GM21367 (cell line): Measurements from ENCODE around the gene BCAM.
"Not testable (repeated sequence)": the region's sequence is repeated elsewhere in the genome, so short reads cannot be mapped to it uniquely, and the experiment has no call there.

Experiments
- ATAC-seq: cut with Tn5 transposase; IDR thresholded peaks from one replicate; pipeline ENCODE4 v1.9.1; 2021; ENCODE audit not compliant: unreplicated experiment

BCAM gene

DNA sequence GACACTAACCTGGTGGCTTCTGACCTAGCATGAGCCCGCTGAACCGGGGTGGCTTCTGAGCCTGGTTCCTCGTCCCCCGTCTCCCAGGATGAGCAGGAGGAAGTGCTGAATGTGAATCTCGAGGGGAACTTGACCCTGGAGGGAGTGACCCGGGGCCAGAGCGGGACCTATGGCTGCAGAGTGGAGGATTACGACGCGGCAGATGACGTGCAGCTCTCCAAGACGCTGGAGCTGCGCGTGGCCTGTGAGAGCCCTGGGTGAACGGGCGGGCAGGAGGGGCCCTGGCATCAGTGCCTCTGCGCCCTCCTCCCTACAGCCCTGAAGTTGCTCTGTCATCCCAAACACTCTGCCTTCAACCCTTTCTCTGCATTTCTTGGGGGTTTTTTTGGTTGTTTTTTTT is 5.6 kb downstream of the BCAM start:
- ATAC-seq, result no peak

DNA sequence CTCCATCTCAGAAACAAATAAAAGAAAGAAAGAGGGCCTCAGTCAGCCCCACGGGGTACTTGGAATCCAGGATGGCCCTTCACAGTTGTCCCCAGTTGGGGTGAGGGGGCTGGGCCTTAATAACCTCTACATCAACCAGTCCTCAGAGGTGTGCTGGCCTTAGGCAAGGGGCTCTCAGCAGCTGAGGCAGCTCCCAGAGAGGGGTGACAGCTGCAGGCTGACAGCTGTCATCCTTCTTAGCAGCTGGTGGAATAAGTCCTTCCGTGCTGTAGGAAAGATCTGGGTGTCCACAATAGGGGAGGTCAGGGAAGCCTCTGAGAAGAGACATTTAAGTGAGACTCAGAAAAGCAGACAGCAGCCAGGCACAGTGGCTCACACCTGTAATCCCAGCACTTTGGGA is 7.4 kb downstream of the BCAM start:
- ATAC-seq, result no peak

DNA sequence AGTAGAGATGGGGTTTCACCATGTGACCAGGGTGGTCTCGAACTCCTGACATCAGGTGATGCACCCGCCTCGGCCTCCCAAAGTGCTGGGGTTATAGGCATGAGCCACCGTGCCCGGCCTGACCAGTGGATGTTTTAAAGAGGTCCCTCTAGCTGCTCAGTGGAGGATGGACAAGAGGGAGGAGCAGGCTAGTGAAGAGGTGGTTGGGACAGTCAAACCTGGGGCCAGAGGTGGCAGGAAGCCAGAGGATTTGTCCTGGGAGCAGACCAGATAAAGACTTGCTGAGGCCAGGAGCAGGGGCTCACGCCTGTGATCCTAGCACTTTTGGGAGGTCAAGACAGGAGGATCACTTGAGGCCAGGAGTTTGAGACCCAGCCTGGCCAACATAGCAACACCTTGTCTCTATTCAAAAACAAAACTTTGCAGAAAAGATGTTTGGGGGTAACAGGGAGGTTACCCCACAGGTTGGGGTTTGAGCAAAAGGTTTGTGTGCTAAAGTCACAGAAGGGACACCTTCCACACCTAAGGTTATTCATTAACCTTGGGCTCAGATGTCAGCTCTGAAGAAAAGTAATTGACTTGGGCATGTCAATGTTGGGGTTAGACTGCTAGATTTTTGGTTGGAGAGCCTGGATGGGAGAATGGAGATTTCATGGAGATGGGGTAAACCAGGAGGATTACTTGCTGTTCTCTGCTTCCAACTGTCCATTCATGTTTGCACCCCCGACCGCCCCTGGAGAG is 9.0 kb downstream of the BCAM start:
- no peak for ATAC-seq

DNA sequence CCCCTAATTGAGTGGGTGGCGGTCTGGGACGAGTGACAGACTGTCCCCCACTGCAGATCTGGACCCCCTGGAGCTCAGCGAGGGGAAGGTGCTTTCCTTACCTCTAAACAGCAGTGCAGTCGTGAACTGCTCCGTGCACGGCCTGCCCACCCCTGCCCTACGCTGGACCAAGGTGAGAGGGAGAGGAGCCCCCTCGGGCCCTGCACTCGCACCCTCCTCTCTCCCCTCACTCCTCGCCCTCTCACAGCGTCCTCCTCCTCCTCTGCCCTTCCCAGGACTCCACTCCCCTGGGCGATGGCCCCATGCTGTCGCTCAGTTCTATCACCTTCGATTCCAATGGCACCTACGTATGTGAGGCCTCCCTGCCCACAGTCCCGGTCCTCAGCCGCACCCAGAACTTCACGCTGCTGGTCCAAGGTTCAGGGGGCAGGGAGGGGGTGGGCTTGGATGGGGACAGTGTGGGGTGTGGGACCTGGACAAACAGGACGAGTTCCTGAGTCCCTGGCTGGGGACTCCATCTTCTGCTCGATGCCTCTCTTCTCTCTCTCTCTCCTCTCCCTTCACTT is 9.6 kb downstream of the BCAM start:
- ATAC-seq, result no peak

DNA sequence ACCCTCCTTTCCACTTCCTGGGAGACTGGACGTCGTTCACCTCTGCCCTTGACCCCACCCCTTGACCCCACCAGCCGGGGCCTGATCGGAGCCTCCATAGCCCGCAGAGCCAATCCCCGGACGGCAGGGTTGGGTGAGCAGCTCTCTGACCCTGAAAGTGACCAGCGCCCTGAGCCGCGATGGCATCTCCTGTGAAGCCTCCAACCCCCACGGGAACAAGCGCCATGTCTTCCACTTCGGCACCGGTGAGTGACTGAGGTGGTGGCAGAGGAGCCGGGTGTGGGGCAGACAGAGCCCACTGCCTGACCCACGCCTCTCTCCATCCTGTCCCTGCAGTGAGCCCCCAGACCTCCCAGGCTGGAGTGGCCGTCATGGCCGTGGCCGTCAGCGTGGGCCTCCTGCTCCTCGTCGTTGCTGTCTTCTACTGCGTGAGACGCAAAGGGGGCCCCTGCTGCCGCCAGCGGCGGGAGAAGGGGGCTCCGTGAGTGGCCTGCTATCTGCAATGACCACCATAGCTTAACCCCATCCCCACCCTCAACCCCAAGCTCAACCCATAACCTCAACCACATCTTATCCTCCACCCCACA is 10.4 kb downstream of the BCAM start:
- ATAC-seq, result no peak

DNA sequence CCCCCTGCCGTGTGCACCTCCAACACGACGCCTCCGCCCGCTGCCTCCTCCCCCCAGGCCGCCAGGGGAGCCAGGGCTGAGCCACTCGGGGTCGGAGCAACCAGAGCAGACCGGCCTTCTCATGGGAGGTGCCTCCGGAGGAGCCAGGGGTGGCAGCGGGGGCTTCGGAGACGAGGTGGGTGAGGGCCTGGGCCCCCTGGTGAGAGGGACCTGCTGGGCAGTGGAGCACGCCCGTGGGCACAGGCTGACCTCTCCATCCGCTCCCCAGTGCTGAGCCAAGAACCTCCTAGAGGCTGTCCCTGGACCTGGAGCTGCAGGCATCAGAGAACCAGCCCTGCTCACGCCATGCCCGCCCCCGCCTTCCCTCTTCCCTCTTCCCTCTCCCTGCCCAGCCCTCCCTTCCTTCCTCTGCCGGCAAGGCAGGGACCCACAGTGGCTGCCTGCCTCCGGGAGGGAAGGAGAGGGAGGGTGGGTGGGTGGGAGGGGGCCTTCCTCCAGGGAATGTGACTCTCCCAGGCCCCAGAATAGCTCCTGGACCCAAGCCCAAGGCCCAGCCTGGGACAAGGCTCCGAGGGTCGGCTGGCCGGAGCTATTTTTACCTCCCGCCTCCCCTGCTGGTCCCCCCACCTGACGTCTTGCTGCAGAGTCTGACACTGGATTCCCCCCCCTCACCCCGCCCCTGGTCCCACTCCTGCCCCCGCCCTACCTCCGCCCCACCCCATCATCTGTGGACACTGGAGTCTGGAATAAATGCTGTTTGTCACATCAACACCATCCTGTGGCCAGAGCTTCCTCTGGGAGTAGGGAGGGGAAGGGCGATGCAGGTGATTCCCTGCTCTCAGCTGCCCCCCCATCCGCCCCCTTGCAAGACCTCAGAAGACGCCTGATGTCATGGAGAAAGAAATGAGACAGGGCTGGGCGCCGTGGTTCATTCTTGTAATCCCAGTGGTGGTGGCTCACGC is 12.0 kb downstream of the BCAM start:
- no peak for ATAC-seq

DNA sequence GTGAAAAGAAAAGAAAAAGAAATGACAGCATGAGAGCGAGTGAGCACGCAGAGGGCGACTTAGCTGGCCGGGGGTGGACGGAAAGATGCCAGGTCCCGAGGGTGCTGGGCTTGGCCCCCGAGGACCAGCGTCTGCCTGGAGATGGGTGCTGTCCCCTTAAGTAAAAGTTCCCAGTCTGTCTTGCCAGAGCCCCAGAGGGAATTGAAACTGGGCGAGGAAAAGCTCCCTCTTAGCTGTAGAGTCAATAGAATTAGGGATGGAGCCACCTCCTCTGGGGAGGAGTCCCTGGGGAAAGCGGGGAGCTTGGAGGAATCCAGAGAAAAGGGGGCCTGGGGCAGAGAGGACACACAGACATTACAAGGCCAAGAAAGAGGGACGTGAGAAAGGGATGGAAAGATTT is 13.3 kb downstream of the BCAM start:
- ATAC-seq, result no peak

DNA sequence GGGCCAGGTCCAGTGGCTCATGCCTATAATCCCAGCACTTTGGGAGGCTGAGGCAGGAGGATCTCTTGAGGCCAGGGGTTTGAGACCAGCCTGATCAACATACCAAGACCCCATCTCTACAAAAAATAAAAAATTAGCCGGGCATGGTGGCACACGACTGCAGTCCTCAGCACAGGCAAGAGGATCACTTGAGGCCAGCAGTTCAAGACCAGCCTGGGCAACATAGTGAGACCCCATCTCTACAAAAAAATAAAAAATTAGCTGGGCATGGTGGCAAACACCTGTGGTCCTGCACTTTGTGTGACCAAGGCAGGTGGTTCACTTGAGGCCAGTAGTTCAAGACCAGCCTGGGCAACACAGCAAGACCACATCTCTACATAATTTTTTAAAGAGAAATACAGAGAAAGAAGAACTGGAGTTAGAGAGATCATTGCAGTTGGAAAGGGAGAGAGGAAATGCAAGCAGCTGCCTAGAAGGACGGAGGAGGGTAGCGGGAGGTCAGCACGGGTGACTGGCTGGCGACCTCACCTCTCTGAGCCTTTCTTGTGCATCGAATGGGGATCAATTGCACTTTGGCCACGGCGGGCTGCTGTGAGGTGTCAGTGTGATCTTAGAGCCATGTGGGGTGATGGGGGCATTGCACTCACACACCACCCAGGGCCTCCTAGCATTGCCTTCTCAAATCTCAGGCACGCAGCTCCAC is 13.9 kb downstream of the BCAM start:
- no peak for ATAC-seq

DNA sequence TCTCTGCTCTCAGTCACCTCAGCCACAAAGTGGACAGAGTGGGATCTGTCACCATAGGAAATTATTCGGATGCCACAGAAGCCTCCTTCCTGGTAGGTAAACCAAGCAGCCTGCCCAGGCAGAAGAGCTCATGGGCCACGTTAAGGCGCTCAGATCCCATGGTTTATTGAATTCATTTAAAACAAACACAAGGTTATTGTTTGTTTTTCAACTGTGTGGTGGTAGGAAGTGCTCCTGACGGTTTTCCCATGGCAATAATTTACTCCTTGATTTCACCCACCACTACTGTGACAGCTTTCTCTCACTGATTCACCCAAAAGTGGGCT is 14.4 kb downstream of the BCAM start:
- no peak for ATAC-seq

DNA sequence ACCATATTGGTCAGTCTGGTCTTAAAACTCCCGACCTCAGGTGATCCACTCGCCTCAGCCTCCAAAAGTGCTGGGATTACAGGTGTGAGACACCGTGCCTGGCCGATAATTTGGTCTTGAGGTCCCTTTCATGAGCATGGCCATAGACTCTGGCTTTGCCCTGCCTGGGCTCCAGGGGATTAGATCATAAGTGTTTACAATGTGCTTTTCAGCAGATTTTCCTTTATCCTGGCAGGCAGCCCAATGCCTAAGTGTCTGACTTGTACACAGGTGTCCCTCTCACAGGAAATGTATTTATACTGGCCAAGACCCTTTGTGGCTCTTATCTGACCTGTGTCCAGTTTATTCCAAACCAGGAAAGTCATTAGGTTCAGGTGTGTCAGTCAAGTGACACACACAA is 15.9 kb downstream of the BCAM start:
- no peak for ATAC-seq

DNA sequence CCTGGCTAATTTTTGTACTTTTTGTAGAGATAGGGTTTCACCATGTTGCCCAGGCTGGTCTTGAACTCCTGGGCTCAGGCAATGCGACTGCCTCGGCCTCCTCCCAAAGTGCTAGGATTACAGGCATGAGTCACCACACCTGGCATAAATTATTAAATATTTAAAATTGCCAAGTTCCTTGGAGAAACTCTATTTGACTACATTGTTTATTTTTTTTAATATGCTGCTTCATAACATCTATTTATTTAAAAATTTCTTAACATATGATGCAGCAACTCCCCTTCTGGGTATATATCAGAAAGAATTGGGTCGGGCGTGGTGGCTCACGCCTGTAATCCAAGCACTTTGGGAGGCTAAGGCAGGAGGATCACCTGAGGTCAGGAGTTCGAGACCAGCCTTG is 24.0 kb downstream of the BCAM start:
- ATAC-seq, result not testable (repeated sequence)

DNA sequence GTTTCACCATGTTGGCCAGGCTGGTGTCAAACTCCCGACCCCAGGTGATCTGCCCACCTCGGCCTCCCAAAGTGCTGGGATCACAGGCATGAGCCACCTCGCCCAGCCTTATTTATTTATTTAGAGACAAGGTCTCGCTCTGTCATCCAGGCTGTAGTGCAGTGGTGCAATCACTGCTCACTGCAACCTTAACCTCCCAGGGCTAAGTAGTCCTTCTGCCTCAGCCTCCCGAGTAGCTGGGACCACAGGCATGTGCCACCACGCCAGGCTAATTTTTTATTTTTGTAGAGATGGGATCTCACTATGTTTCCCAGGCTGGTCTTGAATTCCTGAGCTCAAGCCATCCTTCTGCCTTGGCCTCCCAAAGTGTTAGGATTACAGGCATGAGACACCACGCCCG is 25.5 kb downstream of the BCAM start:
- ATAC-seq, result not testable (repeated sequence)

DNA sequence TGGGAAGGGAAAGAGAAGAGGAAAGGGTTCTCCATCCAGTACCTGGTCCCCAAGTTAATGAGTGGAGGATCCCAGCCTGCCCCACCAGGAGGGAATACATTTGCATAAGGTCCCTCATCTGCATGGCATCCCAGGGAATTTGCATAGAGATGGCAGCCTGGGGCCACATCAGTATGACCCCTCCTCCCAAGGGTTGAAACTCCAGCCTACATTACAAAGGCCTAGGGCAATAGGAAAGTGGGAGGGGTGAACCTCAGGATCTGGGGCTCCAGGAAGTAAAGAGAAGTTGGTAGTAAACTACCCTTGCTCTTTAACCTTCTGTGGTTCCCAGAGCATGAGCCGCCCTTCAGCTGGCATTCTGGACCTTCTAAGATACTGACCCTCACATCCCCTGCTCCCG is 30.4 kb downstream of the BCAM start:
- ATAC-seq, result no peak

DNA sequence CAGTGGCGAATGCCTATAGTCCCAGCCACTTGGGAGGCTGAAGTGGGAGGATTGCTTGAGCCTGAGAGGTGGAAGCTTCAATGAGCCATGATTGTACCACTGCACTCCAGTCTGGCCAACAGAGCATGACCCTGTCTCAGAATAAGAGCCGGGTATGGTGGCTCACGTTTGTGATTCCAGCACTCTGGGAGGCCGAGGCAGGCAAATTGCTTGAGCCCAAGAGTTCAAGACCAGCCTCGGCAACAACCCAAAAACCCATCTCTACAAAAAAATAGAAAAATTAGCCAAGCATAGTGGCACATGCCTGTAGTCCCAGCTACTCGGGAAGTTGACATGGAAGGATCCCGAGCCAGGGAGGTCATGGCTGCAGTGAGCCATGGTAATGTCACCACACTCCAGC is 31.9 kb downstream of the BCAM start:
- ATAC-seq, result no peak

DNA sequence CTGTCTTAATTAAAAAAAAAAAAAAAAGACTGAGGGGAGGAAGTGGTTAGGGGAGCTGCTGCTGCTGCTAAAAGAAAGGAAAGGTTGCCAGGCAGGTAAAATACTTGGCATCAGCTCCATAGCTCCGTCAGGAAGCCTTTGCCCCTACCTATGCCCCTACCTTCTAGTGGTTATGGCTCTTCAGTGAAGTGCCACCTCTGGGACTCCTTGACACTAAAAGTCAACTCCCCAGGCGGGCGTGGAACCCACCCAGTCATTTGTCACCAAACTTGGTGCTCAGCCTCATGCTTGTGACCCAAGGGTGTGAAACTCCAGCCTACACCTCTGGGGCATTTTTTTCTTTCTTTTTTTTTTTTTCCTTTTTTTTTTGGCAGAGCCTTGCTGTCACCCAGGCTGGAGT is 32.3 kb downstream of the BCAM start:
- no peak for ATAC-seq

DNA sequence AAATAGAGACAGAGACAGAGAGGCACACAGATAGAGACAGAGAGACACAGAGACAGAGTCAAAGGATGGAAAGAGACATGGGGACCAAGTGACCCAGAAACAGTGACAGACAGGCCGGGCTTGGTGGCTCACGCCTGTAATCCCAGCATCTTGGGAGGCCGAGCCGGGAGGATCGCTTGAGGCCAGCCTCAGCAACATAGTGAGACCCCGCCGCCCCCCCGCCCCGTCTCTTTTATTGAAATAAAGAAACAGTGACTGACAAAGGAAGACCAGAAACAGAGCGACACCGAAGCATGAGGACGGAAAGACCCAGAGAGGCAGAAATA is 36.3 kb downstream of the BCAM start:
- no peak for ATAC-seq

DNA sequence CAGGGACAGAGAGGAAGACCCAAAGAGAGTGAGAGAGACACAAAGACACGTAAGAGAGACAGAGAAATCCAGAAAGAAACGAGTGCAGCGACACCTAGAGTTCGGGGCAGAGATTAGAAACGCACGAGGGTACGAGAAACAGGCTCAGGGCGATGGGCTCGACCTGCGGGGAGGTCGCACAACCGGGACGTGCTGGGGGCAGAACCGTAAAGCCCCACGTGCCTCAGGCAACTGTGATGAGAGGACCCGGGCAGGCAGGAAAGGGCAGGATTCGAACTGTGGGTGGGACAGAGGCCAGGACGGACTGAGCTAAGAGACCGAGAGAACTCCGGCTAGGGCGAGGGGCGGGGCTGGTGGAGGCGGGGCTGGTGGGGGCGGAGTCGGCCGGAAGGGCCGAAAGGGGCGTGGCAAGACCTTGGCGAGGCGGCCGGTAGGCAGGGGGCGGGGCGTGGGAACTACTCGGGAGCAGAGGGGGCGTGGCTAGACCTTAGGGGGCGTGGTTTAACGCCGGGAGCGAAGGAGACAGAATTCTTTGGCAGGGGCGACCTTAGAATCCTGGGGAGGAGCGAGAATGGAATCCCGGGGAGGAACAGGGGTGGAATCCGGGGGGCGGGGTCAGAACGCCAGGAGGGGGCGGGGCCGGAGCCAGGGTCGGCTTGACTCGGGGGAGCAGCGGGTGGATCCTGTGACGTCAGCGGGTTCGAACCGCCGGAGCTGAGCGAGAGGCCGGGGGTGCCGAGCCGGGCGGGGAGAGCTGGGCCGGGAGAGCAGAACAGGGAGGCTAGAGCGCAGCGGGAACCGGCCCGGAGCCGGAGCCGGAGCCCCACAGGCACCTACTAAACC is 36.9 kb downstream of the BCAM start, which contains the start of gene NECTIN2:
Gene NECTIN2, plus strand, starts transcription at position 686 of the 843 bp plus-strand sequence. CDS start 229 bp downstream, outside the sequence.
- no peak for ATAC-seq

DNA sequence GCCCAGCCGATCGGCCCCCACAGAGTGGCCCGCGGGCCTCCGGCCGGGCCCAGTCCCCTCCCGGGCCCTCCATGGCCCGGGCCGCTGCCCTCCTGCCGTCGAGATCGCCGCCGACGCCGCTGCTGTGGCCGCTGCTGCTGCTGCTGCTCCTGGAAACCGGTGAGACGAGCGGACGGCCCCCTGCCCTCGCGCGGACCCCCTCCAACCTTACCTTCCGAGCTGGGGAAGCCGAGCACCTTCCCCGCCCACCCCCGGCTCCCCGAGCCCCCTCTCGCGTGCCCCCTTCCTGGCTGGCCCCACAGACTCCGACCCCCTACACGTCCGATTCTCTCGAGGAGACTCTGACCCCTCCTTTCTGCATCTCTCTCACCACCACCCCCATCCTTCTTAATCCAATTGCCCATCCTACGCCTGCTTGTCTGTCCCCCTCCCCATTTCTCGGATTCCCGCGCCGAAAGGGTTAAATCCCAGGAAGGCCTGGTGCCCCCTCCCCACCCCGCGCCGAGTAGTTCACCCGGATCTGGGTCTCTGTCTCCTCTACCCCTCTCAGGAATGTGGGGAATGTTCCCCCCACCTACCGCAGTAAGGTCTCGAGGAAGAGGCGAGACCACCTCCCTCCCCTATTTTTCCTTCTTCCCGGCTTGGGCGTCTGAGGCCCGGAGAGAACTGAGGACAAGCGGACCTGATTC is 37.7 kb downstream of the BCAM start:
- no peak for ATAC-seq

DNA sequence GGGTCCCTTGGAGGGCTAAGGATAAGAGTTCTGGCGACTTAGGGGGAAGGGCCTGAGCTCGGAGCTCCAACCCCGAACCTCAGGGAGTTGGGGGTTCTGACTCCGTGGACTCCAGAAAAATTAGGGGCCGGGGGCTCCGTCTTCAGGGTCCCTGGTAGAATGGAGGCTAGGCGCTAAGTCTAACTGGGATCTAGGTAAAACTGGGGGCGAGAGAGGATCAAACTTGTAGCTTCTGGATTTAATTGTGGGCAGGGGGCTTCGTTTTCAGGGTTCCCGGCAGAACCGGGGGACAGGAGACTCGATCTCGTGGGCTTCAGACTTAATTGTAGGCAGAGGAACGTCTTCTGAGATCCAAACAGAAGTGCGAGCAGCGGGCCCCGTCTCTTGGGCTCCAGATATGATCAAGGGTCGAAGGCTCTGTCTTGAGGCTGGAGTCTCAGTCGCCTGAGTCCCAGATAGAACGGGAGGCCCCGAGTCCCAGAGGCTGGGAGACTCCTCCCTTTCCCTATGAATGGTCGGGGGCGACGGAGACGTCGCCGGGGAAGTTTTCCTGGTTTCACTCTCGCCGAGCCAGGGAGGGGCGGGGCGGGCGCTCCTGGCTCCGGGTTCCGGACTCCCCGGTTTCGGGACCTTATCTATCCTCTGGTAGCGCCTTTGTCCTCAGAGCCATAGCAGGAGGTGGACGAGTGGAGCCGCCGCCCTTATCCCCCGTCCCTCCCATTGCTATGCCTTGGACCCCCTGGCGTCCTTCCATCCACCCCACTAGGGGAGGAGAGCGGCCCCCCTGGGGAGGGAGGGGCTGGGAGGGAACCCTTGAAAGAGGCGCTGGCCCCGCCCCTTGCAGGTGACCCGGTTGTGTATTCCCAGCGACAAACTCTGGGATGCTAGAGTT is 38.5 kb downstream of the BCAM start:
- ATAC-seq, result no peak
